K562 (cell line): ENCODE measurements around the gene TMEM184B. TPM values are rescaled to one million over a fixed set of nuclear protein-coding genes. Genes with fewer than 3 reads are reported as not detected.
A peak's percentile ranks its signal among the peaks of the same experiment; 100 is the strongest.

Source experiments
- CEBPB ChIP-seq: fragments of 450-650 bp; IDR thresholded peaks from 2 replicates; pipeline ENCODE4 v1.6.1; 2016; ENCODE audit warnings: missing genetic modification characterization, missing compliant biosample characterization
- GABPA ChIP-seq: fragments of 200-800 bp; sonication (Bioruptor generic); conservative IDR thresholded peaks from 2 replicates; pipeline ENCODE4 v1.6.1; 2016; ENCODE audit warnings: low read depth, missing genetic modification characterization, missing compliant biosample characterization
- GTF2F1 ChIP-seq: IDR thresholded peaks from 2 replicates; pipeline ENCODE4 v1.6.1; 2011; ENCODE audit warnings: low read depth, low read length, improper control_type of control experiment
- MIER1 ChIP-seq: fragments of 450-650 bp; IDR thresholded peaks from 2 replicates; pipeline ENCODE4 v1.6.1; 2016; ENCODE audit warnings: antibody characterized with exemption, mild to moderate bottlenecking, low read depth
- SMC3 ChIP-seq: conservative IDR thresholded peaks from 2 replicates; pipeline ENCODE4 v1.6.1; 2011; ENCODE audit warnings: low read depth, low read length, improper control_type of control experiment; ENCODE audit not compliant: insufficient read depth
- SREBF2 ChIP-seq: sonication (generic); formaldehyde crosslinking; IDR thresholded peaks from 2 replicates; pipeline ENCODE4 v1.4.0; 2020; ENCODE audit warnings: mild to moderate bottlenecking, missing genetic modification reagents
- TARDBP ChIP-seq: fragments of 450-650 bp; IDR thresholded peaks from 2 replicates; pipeline ENCODE4 v1.6.1; 2016
- THRAP3 ChIP-seq: fragments of 450-650 bp; IDR thresholded peaks from 2 replicates; pipeline ENCODE4 v1.6.1; 2016; ENCODE audit warnings: mild to moderate bottlenecking, inconsistent platforms, borderline replicate concordance
- XRCC5 ChIP-seq: fragments of 200-400 bp; formaldehyde crosslinking; IDR thresholded peaks from 2 replicates; pipeline ENCODE4 v1.6.1; 2017; ENCODE audit warnings: low read depth, mild to moderate bottlenecking, low read length
- ZNF224 ChIP-seq: sonication (generic); formaldehyde crosslinking; IDR thresholded peaks from 2 replicates; pipeline ENCODE4 v1.8.0; 2022; ENCODE audit warnings: mild to moderate bottlenecking, missing genetic modification reagents
- polyA plus RNA-seq, 8 experiments: library from polyadenylated mRNA; depleted of rRNA in 4 of 8; stranded (reverse) in 5 of 8; unstranded in 3 of 8; fragments of >200 nt; fragmentation: Nextera tagmentation in 2 of 8; fragmentation: Illumina TruSeq in 1 of 8; extraction: Ambion mirVana in 2 of 8; extraction: Trizol in 1 of 8; gene quantifications; 2 replicates each; pipeline versions ENCODE4 v1.2.1 to v1.2.3, GENCODE V29; 2011 to 2014; ENCODE audit warnings: inconsistent platforms in 1 of 8, missing spikeins in 1 of 8
- total RNA-seq, 7 experiments: library from RNA; depleted of rRNA in 6 of 7; stranded (reverse); fragments of >200 nt in 6 of 7; fragmentation: Illumina TruSeq in 2 of 7; extraction: Trizol in 2 of 7; gene quantifications; 2 replicates each; pipeline versions ENCODE4 v1.2.1 to v1.2.3, GENCODE V29; 2011 to 2021; ENCODE audit warnings: low replicate concordance in 1 of 7
- TF ChIP-seq, protein P1 (sequence below): sonication (generic); formaldehyde crosslinking; IDR thresholded peaks from 2 replicates; pipeline ENCODE4 v1.8.0; 2022; ENCODE audit warnings: mild to moderate bottlenecking, missing genetic modification reagents
- TF ChIP-seq, protein P2 (sequence below): sonication (generic); formaldehyde crosslinking; IDR thresholded peaks from 2 replicates; pipeline ENCODE4 v1.8.1; 2023; ENCODE audit warnings: mild to moderate bottlenecking, missing genetic modification reagents
- TF ChIP-seq, protein P3 (sequence below), 2 experiments: fragments of 450-650 bp in 1 of 2; sonication (generic) in 1 of 2; formaldehyde crosslinking in 1 of 2; IDR thresholded peaks in 1 of 2; conservative IDR thresholded peaks in 1 of 2; 2 replicates each; pipeline versions ENCODE4 v1.6.1 to v1.8.1; 2016 to 2023; ENCODE audit warnings: mild to moderate bottlenecking in 2 of 2, moderate library complexity in 2 of 2, inconsistent platforms in 1 of 2, missing genetic modification reagents in 1 of 2
- TF ChIP-seq, protein P4 (sequence below): fragments of 450-650 bp; formaldehyde crosslinking; conservative IDR thresholded peaks from 2 replicates; pipeline ENCODE4 v1.4.0; 2022; ENCODE audit warnings: mild to moderate bottlenecking, missing genetic modification characterization
- TF ChIP-seq, protein P5 (sequence below), 2 experiments: IDR thresholded peaks; 2 replicates each; pipeline ENCODE4 v1.6.1; 2012; ENCODE audit warnings: improper control_type of control experiment in 2 of 2, low read depth in 2 of 2, low read length in 2 of 2, borderline replicate concordance in 1 of 2

The TMEM184B gene
- total and polyA plus RNA-seq, 9 of the 15 experiments (the other 6 are each of a cell fraction or from before 2014, with no cell fraction given), result 0.31 to 25.1 (median 6.2) TPM

DNA sequence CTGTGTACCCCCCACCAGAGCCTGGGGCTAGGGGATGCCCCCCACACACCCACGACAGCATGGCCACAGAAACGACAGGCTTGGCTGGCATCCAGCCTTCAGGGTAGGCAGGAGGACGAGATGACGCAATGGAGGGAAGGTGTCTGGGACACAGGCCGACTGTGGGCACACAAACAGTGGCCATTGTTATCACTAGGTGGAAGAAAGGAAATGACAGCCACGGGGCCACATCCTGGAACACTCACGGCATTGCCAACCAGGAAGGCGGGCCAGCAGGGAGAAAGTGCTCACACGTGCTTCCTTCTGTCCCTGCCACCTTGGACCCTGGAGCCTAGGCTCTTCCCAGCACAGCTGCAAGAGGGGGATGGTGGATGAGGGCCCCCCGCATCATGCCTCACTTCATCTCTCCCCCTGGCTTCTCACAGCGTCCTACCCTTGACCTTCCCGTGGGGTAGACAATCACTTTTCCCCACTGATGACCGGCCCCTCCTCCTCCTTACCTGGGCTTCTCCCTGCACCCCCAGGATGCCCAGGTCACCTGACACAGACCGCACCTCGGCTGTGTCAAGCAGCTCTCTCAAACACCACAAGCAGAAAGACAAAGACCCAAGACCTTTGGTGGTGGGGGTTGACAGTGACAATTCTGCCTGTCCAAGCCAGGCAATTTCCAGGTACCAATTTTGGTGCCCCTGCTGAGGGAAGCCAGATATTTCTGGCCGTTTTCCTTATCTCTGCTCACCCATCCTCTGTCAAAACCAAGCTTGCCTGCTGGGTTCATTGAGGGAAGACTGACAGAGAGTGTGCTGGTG is 99.8 kb downstream of the TMEM184B start (continued):
- TF ChIP-seq, protein P1, sequence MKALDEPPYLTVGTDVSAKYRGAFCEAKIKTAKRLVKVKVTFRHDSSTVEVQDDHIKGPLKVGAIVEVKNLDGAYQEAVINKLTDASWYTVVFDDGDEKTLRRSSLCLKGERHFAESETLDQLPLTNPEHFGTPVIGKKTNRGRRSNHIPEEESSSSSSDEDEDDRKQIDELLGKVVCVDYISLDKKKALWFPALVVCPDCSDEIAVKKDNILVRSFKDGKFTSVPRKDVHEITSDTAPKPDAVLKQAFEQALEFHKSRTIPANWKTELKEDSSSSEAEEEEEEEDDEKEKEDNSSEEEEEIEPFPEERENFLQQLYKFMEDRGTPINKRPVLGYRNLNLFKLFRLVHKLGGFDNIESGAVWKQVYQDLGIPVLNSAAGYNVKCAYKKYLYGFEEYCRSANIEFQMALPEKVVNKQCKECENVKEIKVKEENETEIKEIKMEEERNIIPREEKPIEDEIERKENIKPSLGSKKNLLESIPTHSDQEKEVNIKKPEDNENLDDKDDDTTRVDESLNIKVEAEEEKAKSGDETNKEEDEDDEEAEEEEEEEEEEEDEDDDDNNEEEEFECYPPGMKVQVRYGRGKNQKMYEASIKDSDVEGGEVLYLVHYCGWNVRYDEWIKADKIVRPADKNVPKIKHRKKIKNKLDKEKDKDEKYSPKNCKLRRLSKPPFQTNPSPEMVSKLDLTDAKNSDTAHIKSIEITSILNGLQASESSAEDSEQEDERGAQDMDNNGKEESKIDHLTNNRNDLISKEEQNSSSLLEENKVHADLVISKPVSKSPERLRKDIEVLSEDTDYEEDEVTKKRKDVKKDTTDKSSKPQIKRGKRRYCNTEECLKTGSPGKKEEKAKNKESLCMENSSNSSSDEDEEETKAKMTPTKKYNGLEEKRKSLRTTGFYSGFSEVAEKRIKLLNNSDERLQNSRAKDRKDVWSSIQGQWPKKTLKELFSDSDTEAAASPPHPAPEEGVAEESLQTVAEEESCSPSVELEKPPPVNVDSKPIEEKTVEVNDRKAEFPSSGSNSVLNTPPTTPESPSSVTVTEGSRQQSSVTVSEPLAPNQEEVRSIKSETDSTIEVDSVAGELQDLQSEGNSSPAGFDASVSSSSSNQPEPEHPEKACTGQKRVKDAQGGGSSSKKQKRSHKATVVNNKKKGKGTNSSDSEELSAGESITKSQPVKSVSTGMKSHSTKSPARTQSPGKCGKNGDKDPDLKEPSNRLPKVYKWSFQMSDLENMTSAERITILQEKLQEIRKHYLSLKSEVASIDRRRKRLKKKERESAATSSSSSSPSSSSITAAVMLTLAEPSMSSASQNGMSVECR (CRISPR knock-in tag), result no peak
- peak; percentile 60 for TF ChIP-seq CEBPB (tag)
- TF ChIP-seq SMC3, result no peak
- no peak for TF ChIP-seq TARDBP
- TF ChIP-seq SREBF2 (CRISPR knock-in tag), result no peak
- TF ChIP-seq, protein P2, sequence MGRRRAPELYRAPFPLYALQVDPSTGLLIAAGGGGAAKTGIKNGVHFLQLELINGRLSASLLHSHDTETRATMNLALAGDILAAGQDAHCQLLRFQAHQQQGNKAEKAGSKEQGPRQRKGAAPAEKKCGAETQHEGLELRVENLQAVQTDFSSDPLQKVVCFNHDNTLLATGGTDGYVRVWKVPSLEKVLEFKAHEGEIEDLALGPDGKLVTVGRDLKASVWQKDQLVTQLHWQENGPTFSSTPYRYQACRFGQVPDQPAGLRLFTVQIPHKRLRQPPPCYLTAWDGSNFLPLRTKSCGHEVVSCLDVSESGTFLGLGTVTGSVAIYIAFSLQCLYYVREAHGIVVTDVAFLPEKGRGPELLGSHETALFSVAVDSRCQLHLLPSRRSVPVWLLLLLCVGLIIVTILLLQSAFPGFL (CRISPR knock-in tag), result no peak
- no peak for TF ChIP-seq XRCC5
- TF ChIP-seq, protein P3, sequence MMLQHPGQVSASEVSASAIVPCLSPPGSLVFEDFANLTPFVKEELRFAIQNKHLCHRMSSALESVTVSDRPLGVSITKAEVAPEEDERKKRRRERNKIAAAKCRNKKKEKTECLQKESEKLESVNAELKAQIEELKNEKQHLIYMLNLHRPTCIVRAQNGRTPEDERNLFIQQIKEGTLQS (IDR thresholded peaks at IDR 0.05), result peak; percentile 28; the same call in 1 of the 2 replicates
- TF ChIP-seq, protein P3 (CRISPR knock-in tag; conservative IDR thresholded peaks at IDR 0.05), result no peak
- TF ChIP-seq, protein P4, sequence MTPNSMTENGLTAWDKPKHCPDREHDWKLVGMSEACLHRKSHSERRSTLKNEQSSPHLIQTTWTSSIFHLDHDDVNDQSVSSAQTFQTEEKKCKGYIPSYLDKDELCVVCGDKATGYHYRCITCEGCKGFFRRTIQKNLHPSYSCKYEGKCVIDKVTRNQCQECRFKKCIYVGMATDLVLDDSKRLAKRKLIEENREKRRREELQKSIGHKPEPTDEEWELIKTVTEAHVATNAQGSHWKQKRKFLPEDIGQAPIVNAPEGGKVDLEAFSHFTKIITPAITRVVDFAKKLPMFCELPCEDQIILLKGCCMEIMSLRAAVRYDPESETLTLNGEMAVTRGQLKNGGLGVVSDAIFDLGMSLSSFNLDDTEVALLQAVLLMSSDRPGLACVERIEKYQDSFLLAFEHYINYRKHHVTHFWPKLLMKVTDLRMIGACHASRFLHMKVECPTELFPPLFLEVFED (CRISPR knock-in tag), result no peak
- no peak for TF ChIP-seq MIER1
- no peak for TF ChIP-seq ZNF224 (CRISPR knock-in tag)
- TF ChIP-seq, protein P5, sequence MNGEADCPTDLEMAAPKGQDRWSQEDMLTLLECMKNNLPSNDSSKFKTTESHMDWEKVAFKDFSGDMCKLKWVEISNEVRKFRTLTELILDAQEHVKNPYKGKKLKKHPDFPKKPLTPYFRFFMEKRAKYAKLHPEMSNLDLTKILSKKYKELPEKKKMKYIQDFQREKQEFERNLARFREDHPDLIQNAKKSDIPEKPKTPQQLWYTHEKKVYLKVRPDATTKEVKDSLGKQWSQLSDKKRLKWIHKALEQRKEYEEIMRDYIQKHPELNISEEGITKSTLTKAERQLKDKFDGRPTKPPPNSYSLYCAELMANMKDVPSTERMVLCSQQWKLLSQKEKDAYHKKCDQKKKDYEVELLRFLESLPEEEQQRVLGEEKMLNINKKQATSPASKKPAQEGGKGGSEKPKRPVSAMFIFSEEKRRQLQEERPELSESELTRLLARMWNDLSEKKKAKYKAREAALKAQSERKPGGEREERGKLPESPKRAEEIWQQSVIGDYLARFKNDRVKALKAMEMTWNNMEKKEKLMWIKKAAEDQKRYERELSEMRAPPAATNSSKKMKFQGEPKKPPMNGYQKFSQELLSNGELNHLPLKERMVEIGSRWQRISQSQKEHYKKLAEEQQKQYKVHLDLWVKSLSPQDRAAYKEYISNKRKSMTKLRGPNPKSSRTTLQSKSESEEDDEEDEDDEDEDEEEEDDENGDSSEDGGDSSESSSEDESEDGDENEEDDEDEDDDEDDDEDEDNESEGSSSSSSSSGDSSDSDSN (IDR thresholded peaks at IDR 0.05; ENCODE audit: borderline replicate concordance in 1 of 2, low read depth in 2 of 2, low read length in 2 of 2), result no peak
- no peak for TF ChIP-seq THRAP3
- no peak for TF ChIP-seq GABPA (tag)
- no peak for TF ChIP-seq GTF2F1
